Esophagus muscularis mucosa (tissue), 4 donors: ENCODE data around the gene MCMBP. TPM values are rescaled to one million over a fixed set of nuclear protein-coding genes. Genes with fewer than 3 reads are reported as not detected.
A peak's percentile ranks its signal among the peaks of the same experiment; 100 is the strongest.

ENCODE experiments used
- DNase-seq: peaks from one replicate; pipeline ENCODE4 v3.0.0-alpha.2; 2017; ENCODE audit errors: extremely low spot score
- H3K27ac ChIP-seq, 4 donors: fragments of 200-600 bp; sonication (generic); replicated peaks in 1 of 4; 1 replicate in 3 of 4; 2 replicates in 1 of 4; pipeline ENCODE4 v1.5.1; 2016 to 2019; ENCODE audit warnings: mild to moderate bottlenecking in 1 of 4
- H3K27me3 ChIP-seq, 4 donors: fragments of 200-600 bp; sonication (generic); one replicate each; pipeline versions ENCODE4 v1.5.1 to v1.6.0; 2016 to 2019
- H3K36me3 ChIP-seq, 4 donors: fragments of 200-600 bp; sonication (generic); one replicate each; pipeline ENCODE4 v1.5.1; 2016 to 2019
- H3K4me1 ChIP-seq, 4 donors: fragments of 200-600 bp; sonication (generic); one replicate each; pipeline ENCODE4 v1.5.1; 2016 to 2019
- H3K4me3 ChIP-seq, 4 donors: fragments of 200-600 bp; sonication (generic); 1 replicate in 2 of 4; 2 replicates in 2 of 4; pipeline ENCODE4 v1.5.1; 2016 to 2019; ENCODE audit warnings: mild to moderate bottlenecking in 4 of 4, moderate library complexity in 1 of 4
- H3K9me3 ChIP-seq, 4 donors: fragments of 200-600 bp; sonication (generic); 1 replicate in 3 of 4; 2 replicates in 1 of 4; pipeline ENCODE4 v1.5.1; 2016 to 2019
- EP300 ChIP-seq: sonication (generic); formaldehyde crosslinking; IDR thresholded peaks from one replicate; pipeline ENCODE4 v1.6.1; 2017; ENCODE audit warnings: antibody characterized with exemption
- POLR2A ChIP-seq: fragments of 450-650 bp; IDR thresholded peaks from one replicate; pipeline ENCODE4 v1.6.1; 2017; ENCODE audit warnings: antibody characterized with exemption, moderate library complexity, mild to moderate bottlenecking, low read depth
- POLR2AphosphoS5 ChIP-seq, 2 donors: sonication (generic); formaldehyde crosslinking; IDR thresholded peaks; one replicate each; pipeline ENCODE4 v1.6.1; 2017; ENCODE audit warnings: antibody characterized with exemption in 2 of 2
- WGBS: methylation state at CpG from one replicate; pipeline ENCODE4 v1.1.5; 2018; 5-methylcytosine and 5-hydroxymethylcytosine counted together
- intact Hi-C: fragments of 100-400 bp; cut with DNase I; formaldehyde crosslinking; loops from one replicate; pipeline ENCODE4 v1.15.1; 2023
- total RNA-seq, 4 donors: library from RNA; depleted of rRNA; stranded (reverse); fragments of >200 nt; gene quantifications; one replicate each; pipeline versions ENCODE4 v1.1.0 to v1.2.1, GENCODE V29; 2016
- TF ChIP-seq, protein P1 (sequence below), 3 experiments: fragments of 200-600 bp in 2 of 3; fragments of 450-650 bp in 1 of 3; sonication (generic) in 2 of 3; IDR thresholded peaks; one replicate each; pipeline ENCODE4 v1.5.1; 2017 to 2019; ENCODE audit warnings: antibody characterized with exemption in 3 of 3, mild to moderate bottlenecking in 2 of 3, moderate library complexity in 1 of 3

MCMBP gene
- total RNA-seq, 4 donors from 2014 or later, result 47.3 to 77.2 (median 52.3) TPM

DNA sequence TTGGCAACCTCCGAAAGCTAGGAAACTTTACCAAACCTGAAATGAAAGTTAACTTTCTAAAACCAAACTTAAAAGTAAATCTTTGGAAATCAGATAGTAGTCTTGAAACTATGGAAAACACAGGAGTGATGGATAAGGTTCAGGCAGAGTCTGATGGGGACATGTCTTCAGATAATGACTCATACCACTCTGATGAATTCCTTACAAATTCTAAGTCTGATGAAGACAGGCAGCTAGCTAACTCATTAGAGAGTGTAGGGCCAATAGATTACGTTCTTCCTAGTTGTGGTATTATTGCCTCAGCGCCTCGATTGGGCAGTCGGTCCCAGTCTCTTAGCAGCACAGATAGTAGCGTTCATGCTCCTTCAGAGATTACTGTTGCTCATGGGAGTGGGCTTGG is 45.9 kb downstream of the MCMBP start:
- Histone ChIP-seq H3K27me3 (no peaks in the 10 kb centered on the region), H3K27ac (peak overlapping the region in 2 of 4 donors; percentile 13 to 18), H3K36me3 (peaks cover 11 to 75% (median 42%) of the 10 kb centered on the region in 4 donors), H3K9me3 (no peaks in the 10 kb centered on the region), H3K4me1 (peaks cover 0 to 34% (median 18%) of the 10 kb centered on the region in 4 donors), H3K4me3 (no peak overlapping the region)
- TF ChIP-seq POLR2A (no peak), EP300 (no peak), POLR2AphosphoS5 (IDR thresholded peaks at IDR 0.05) (no peak)
- TF ChIP-seq, protein P1, sequence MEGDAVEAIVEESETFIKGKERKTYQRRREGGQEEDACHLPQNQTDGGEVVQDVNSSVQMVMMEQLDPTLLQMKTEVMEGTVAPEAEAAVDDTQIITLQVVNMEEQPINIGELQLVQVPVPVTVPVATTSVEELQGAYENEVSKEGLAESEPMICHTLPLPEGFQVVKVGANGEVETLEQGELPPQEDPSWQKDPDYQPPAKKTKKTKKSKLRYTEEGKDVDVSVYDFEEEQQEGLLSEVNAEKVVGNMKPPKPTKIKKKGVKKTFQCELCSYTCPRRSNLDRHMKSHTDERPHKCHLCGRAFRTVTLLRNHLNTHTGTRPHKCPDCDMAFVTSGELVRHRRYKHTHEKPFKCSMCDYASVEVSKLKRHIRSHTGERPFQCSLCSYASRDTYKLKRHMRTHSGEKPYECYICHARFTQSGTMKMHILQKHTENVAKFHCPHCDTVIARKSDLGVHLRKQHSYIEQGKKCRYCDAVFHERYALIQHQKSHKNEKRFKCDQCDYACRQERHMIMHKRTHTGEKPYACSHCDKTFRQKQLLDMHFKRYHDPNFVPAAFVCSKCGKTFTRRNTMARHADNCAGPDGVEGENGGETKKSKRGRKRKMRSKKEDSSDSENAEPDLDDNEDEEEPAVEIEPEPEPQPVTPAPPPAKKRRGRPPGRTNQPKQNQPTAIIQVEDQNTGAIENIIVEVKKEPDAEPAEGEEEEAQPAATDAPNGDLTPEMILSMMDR (IDR thresholded peaks at IDR 0.05), result no peak
- no peak for DNase-seq
- intact Hi-C loops, result no loop called here
- 94% methylated on average over 6 of the region's 6 CpGs for WGBS

DNA sequence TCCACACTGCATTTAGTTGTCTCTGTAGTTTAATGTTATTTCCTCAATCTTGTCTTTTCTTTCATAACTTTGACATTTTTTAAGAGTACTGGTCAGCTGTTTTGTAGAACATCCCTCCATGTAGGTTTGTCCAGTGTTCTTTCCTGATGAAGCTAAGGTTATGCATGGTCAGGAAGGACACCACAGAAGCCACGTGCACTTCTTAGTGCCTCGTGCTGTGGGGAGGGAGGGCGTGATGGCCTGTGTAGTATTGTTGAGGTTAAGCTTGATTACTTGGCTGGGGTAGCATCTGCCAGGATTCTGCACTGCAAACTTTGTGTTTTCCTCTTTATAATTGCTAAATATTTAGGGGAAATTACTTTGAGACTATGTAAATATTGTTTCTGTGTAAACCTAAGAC is 48.3 kb downstream of the MCMBP start:
- Histone ChIP-seq H3K4me1 (peaks cover 0 to 39% (median 25%) of the 10 kb centered on the region in 4 donors), H3K9me3 (no peaks in the 10 kb centered on the region), H3K27ac (no peak overlapping the region), H3K27me3 (no peaks in the 10 kb centered on the region), H3K36me3 (peaks cover 6 to 50% (median 19%) of the 10 kb centered on the region in 4 donors), H3K4me3 (no peak overlapping the region)
- 84% methylated on average over 3 of the region's 3 CpGs for WGBS
- intact Hi-C loops, result loop anchor here (5.0 kb wide), 1 partner anchor 72 kb away; no protein-coding TSS in a partner anchor
- no peak for DNase-seq
- TF ChIP-seq POLR2A (no peak), EP300 (no peak), POLR2AphosphoS5 (IDR thresholded peaks at IDR 0.05) (no peak)
- TF ChIP-seq, protein P1 (IDR thresholded peaks at IDR 0.05), result no peak

GRCh38 chr10:119821182-119821581 is 51.5 kb downstream of the MCMBP start:
- 74% methylated on average over 4 of the region's 4 CpGs for WGBS
- intact Hi-C loops, result loop anchor here (5.0 kb wide), 1 partner anchor 69 kb away; no protein-coding TSS in a partner anchor

DNA sequence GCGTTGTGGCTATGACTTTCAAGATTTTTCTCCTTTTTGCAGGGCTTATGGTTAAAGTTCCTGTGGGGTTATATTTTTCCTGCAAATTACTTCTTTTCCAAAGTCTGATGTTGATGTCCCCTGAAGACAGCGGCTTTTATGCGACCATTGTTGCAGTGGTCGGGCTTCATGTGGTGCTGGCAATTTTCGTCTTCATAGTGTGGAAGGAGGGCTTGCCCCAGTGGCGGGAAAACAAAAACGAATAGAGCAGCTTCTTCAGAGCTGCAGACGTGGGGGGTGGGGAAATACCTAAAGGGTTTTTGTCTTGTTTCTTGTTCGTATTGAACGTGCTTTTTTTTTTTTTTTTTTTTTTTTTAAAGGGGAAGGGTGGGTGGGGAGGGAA is 53.8 kb downstream of the MCMBP start:
- TF ChIP-seq, protein P1 (IDR thresholded peaks at IDR 0.05), result no peak
- TF ChIP-seq EP300, result no peak
- TF ChIP-seq POLR2A, result no peak
- peaks cover 6 to 44% (median 37%) of the 10 kb centered on the region in 4 donors for H3K36me3 ChIP-seq
- H3K27ac ChIP-seq, result peak overlapping the region in 2 of 4 donors; percentile 36 to 52
- no peaks in the 10 kb centered on the region for H3K27me3 ChIP-seq
- intact Hi-C loops, result no loop called here
- DNase-seq, result no peak
- WGBS, result 46% methylated on average over 10 of the region's 10 CpGs
- peaks cover 5 to 25% (median 16%) of the 10 kb centered on the region in 4 donors for H3K4me1 ChIP-seq
- peak overlapping the region; percentile 42 to 56 (median 45) for H3K4me3 ChIP-seq
- H3K9me3 ChIP-seq, result no peaks in the 10 kb centered on the region

More at GRCh38 chr10:119821182-119821581, 51.5 kb downstream of the MCMBP start:
- TF ChIP-seq, protein P1 (IDR thresholded peaks at IDR 0.05), result no peak
- TF ChIP-seq POLR2AphosphoS5 (IDR thresholded peaks at IDR 0.05) (no peak), POLR2A (no peak), EP300 (no peak)
- Histone ChIP-seq H3K27me3 (no peaks in the 10 kb centered on the region), H3K4me3 (no peak overlapping the region), H3K36me3 (peaks cover 6 to 35% (median 23%) of the 10 kb centered on the region in 4 donors), H3K4me1 (peaks cover 5 to 32% (median 22%) of the 10 kb centered on the region in 4 donors), H3K9me3 (no peaks in the 10 kb centered on the region), H3K27ac (no peak overlapping the region)
- no peak for DNase-seq
